ENCODE measurements around the gene ACSM6.

ACSM6 gene

GRCh38 chr10:95247200-95247880 lies 53.3 kb downstream of the ACSM6 start:
- DNase-seq = peak; percentile 91

GRCh38 chr10:95247881-95248583 lies 54.0 kb downstream of the ACSM6 start:
- DNase-seq = no peak

- DNase-seq = no peak
These were observed 55.0 kb downstream of the ACSM6 start for GRCh38 chr10:95248989-95249388.

- DNase-seq = no peak
These were observed 55.4 kb downstream of the ACSM6 start for GRCh38 chr10:95249467-95249866.

- no peak for DNase-seq
These were observed 56.8 kb downstream of the ACSM6 start for GRCh38 chr10:95250856-95251255.

- DNase-seq = no peak
These were observed 59.0 kb downstream of the ACSM6 start for GRCh38 chr10:95253007-95253406.

GRCh38 chr10:95253686-95254085 lies 59.6 kb downstream of the ACSM6 start:
- no peak for DNase-seq

GRCh38 chr10:95254629-95255028 lies 60.6 kb downstream of the ACSM6 start:
- DNase-seq = no peak

GRCh38 chr10:95256268-95256667 lies 62.2 kb downstream of the ACSM6 start:
- no peak for DNase-seq

GRCh38 chr10:95257849-95258248 lies 63.8 kb downstream of the ACSM6 start:
- no peak for DNase-seq

- peak; percentile 92 for DNase-seq
These were observed 66.4 kb downstream of the ACSM6 start for GRCh38 chr10:95260397-95260881.

- DNase-seq = peak; percentile 83
These were observed 67.0 kb downstream of the ACSM6 start for GRCh38 chr10:95260909-95261552.

- no peak for DNase-seq
These were observed 67.9 kb downstream of the ACSM6 start for GRCh38 chr10:95261926-95262325.

- no peak for DNase-seq
These were observed 68.9 kb downstream of the ACSM6 start for GRCh38 chr10:95262763-95263518.

- no peak for DNase-seq
These were observed 69.8 kb downstream of the ACSM6 start for GRCh38 chr10:95263864-95264226.

- no peak for DNase-seq
These were observed 70.4 kb downstream of the ACSM6 start for GRCh38 chr10:95264227-95265051.

GRCh38 chr10:95265572-95265971 lies 71.5 kb downstream of the ACSM6 start:
- DNase-seq = no peak

- peak; percentile 77 for DNase-seq
These were observed 72.6 kb downstream of the ACSM6 start for GRCh38 chr10:95266674-95267095.

GRCh38 chr10:95267251-95267650 lies 73.2 kb downstream of the ACSM6 start:
- no peak for DNase-seq

- DNase-seq = no peak
These were observed 74.4 kb downstream of the ACSM6 start for GRCh38 chr10:95268438-95268837.

GRCh38 chr10:95273393-95274312 lies 79.6 kb downstream of the ACSM6 start:
- peak; percentile 98 for DNase-seq

Measured in HCEC 1CT (cell line).